Osteoblast (primary cell): Measurements from ENCODE around the gene NFX1. TPM values are rescaled to one million over a fixed set of nuclear protein-coding genes. Genes with fewer than 3 reads are reported as not detected.
A peak's percentile ranks its signal among the peaks of the same experiment; 100 is the strongest.

ENCODE experiments used
- DNase-seq: peaks from one replicate; pipeline ENCODE4 v3.0.0; 2011; ENCODE audit warnings: low spot score, mixed read lengths; ENCODE audit not compliant: insufficient read length; ENCODE audit errors: missing footprints
- H2AFZ ChIP-seq: 2 replicates; pipeline ENCODE4 v1.6.0; 2011; ENCODE audit warnings: mild to moderate bottlenecking, low read length
- H3K27ac ChIP-seq: 2 replicates; pipeline ENCODE4 v1.5.1; 2011; ENCODE audit warnings: mild to moderate bottlenecking, low read depth, low read length, moderate library complexity
- H3K27me3 ChIP-seq: 2 replicates; pipeline ENCODE4 v1.6.0; 2012; ENCODE audit warnings: mild to moderate bottlenecking, control low read depth, inconsistent platforms, low read length, moderate library complexity; ENCODE audit not compliant: insufficient read depth
- H3K36me3 ChIP-seq: 2 replicates; pipeline ENCODE4 v1.5.1; 2011; ENCODE audit warnings: mild to moderate bottlenecking, low read length, control low read depth, moderate library complexity; ENCODE audit not compliant: insufficient read depth
- H3K4me1 ChIP-seq: 2 replicates; pipeline ENCODE4 v1.5.1; 2011; ENCODE audit warnings: mild to moderate bottlenecking, low read length, control low read depth, moderate library complexity; ENCODE audit not compliant: insufficient read depth
- H3K4me2 ChIP-seq: 2 replicates; pipeline ENCODE4 v1.6.0; 2011; ENCODE audit warnings: mild to moderate bottlenecking, low read length; ENCODE audit not compliant: insufficient read depth
- H3K4me3 ChIP-seq: fragments of 200-600 bp; sonication (generic); 3 replicates; pipeline ENCODE4 v1.5.1; 2012; ENCODE audit warnings: mild to moderate bottlenecking, low read length, inconsistent platforms; ENCODE audit not compliant: insufficient read depth
- H3K79me2 ChIP-seq: 2 replicates; pipeline ENCODE4 v1.6.0; 2012; ENCODE audit warnings: mild to moderate bottlenecking, low read length, control low read depth, inconsistent platforms; ENCODE audit not compliant: insufficient read depth
- H3K9me3 ChIP-seq: 2 replicates; pipeline ENCODE4 v1.5.1; 2011; ENCODE audit warnings: low read depth, low read length, control low read depth
- H4K20me1 ChIP-seq: 2 replicates; pipeline ENCODE4 v1.6.0; 2012; ENCODE audit warnings: mild to moderate bottlenecking, low read length, control low read depth; ENCODE audit not compliant: insufficient read depth
- total RNA-seq: library from RNA; depleted of rRNA; stranded (reverse); fragments of >200 nt; gene quantifications from 2 replicates; pipeline ENCODE4 v1.2.3, GENCODE V29; 2012
- TF ChIP-seq, protein P1 (sequence below): IDR thresholded peaks from 2 replicates; pipeline ENCODE4 v1.5.1; 2011; ENCODE audit warnings: mild to moderate bottlenecking, low read depth, low read length, moderate library complexity; ENCODE audit errors: extremely low read depth

NFX1 gene
- total RNA-seq, 1 donor, result 34.0 TPM

GRCh38 chr9:33414268-33414667 lies 124.0 kb downstream of the NFX1 start:
- no peak overlapping the region for H3K27ac ChIP-seq
- no peak for DNase-seq
- no peaks in the 10 kb centered on the region for H3K79me2 ChIP-seq
- no peaks in the 10 kb centered on the region for H3K9me3 ChIP-seq
- peaks cover 3% of the 10 kb centered on the region for H3K27me3 ChIP-seq
- no peaks in the 10 kb centered on the region for H4K20me1 ChIP-seq
- H3K4me3 ChIP-seq, result no peak overlapping the region
- H3K4me1 ChIP-seq, result no peaks in the 10 kb centered on the region
- no peak overlapping the region for H2AFZ ChIP-seq
- H3K4me2 ChIP-seq, result no peak overlapping the region
- TF ChIP-seq, protein P1, sequence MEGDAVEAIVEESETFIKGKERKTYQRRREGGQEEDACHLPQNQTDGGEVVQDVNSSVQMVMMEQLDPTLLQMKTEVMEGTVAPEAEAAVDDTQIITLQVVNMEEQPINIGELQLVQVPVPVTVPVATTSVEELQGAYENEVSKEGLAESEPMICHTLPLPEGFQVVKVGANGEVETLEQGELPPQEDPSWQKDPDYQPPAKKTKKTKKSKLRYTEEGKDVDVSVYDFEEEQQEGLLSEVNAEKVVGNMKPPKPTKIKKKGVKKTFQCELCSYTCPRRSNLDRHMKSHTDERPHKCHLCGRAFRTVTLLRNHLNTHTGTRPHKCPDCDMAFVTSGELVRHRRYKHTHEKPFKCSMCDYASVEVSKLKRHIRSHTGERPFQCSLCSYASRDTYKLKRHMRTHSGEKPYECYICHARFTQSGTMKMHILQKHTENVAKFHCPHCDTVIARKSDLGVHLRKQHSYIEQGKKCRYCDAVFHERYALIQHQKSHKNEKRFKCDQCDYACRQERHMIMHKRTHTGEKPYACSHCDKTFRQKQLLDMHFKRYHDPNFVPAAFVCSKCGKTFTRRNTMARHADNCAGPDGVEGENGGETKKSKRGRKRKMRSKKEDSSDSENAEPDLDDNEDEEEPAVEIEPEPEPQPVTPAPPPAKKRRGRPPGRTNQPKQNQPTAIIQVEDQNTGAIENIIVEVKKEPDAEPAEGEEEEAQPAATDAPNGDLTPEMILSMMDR, result no peak
- no peaks in the 10 kb centered on the region for H3K36me3 ChIP-seq

GRCh38 chr9:33414889-33415500 lies 124.7 kb downstream of the NFX1 start:
- Histone ChIP-seq H2AFZ (no peak overlapping the region), H3K4me2 (no peak overlapping the region), H3K4me1 (no peaks in the 10 kb centered on the region), H3K27me3 (no peaks in the 10 kb centered on the region), H3K4me3 (no peak overlapping the region), H3K27ac (no peak overlapping the region), H4K20me1 (no peaks in the 10 kb centered on the region), H3K9me3 (no peaks in the 10 kb centered on the region), H3K36me3 (no peaks in the 10 kb centered on the region), H3K79me2 (no peaks in the 10 kb centered on the region)
- DNase-seq, result no peak
- TF ChIP-seq, protein P1, result no peak

- no peak overlapping the region for H3K27ac ChIP-seq
- no peak overlapping the region for H3K4me2 ChIP-seq
- H2AFZ ChIP-seq, result no peak overlapping the region
- H3K79me2 ChIP-seq, result no peaks in the 10 kb centered on the region
- TF ChIP-seq, protein P1, result peak; percentile 80
- H3K36me3 ChIP-seq, result no peaks in the 10 kb centered on the region
- H3K4me3 ChIP-seq, result no peak overlapping the region
- H3K4me1 ChIP-seq, result no peaks in the 10 kb centered on the region
- peak; percentile 91 for DNase-seq
- no peaks in the 10 kb centered on the region for H4K20me1 ChIP-seq
- H3K9me3 ChIP-seq, result no peaks in the 10 kb centered on the region
- H3K27me3 ChIP-seq, result peaks cover 6% of the 10 kb centered on the region
Observed at GRCh38 chr9:33415501-33416038, 125.3 kb downstream of the NFX1 start.

- Histone ChIP-seq H3K4me2 (no peak overlapping the region), H3K4me1 (no peaks in the 10 kb centered on the region), H3K36me3 (no peaks in the 10 kb centered on the region), H3K9me3 (no peaks in the 10 kb centered on the region), H3K79me2 (no peaks in the 10 kb centered on the region), H4K20me1 (no peaks in the 10 kb centered on the region), H2AFZ (no peak overlapping the region), H3K4me3 (no peak overlapping the region), H3K27ac (no peak overlapping the region), H3K27me3 (peaks cover 7% of the 10 kb centered on the region)
- no peak for DNase-seq
- TF ChIP-seq, protein P1, result no peak
Observed at GRCh38 chr9:33416996-33417395, 126.7 kb downstream of the NFX1 start.
